ENCODE results near the gene UBE2QL1.

UBE2QL1 gene

DNA sequence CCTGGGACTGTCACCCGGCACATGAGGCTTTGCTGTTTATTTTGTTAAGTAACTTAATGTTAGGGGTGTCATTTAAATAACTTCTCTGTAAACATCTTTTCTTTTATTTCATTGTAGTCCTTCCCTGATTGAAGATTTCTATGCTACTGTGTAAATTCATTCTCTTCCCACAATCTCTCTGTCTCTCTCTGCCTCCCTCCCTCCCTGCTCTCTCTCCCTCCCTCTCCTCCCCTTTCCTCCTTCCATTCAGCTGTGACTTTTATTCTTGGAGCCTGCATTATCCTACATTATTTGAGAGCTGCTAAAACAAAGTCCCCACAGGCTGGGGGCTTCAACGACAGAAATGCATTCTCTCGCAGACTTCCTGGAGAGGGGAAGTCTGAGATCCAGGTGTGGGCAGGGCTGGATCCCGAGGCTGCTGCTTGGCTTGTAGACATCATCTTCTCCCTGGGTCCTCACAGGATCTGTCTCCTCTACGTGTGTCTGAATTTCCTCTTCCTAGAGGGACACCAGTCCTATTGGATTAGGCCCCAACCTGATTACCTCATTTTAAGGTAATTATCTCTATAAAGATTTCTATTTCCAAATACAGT lies 18.4 kb downstream of the UBE2QL1 start:
- no peak overlapping the region for H3K4me3 ChIP-seq (ENCODE audit: control insufficient read depth, low read depth, low read length)
- no peak for TF ChIP-seq CTCF (conservative IDR thresholded peaks at IDR 0.05; ENCODE audit: control insufficient read depth, insufficient read depth, low read depth, low read length)
- no peak for DNase-seq (ENCODE audit: low read depth)

- no peak for TF ChIP-seq CTCF (conservative IDR thresholded peaks at IDR 0.05; ENCODE audit: control insufficient read depth, insufficient read depth, low read depth, low read length)
- no peak overlapping the region for H3K4me3 ChIP-seq (ENCODE audit: control insufficient read depth, low read depth, low read length)
- DNase-seq (ENCODE audit: low read depth) = no peak
Measured at GRCh38 chr5:6467591-6467990, 18.9 kb downstream of the UBE2QL1 start.

DNA sequence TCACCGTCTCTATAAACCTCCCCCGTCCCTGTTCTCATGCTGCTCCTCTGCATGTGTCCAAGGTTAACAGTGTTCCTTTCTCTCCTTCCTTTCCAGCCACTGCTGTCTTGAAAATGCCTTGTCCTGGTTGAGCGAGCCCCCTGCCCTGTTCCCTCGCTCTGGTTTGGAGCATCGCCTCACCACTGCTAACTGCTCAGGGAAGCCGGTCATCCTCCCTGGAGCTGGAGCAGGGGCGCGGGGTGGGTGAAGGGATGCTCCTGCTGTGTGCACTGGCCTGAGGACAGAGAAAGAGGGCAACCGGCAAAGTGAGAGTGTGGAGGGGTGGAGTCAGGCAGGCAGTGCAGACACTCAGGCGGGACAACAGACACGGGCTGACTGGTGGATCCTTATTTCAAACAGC lies 19.4 kb downstream of the UBE2QL1 start:
- H3K4me3 ChIP-seq (ENCODE audit: control insufficient read depth, low read depth, low read length) = no peak overlapping the region
- no peak for TF ChIP-seq CTCF (conservative IDR thresholded peaks at IDR 0.05; ENCODE audit: control insufficient read depth, insufficient read depth, low read depth, low read length)
- no peak for DNase-seq (ENCODE audit: low read depth)

DNA sequence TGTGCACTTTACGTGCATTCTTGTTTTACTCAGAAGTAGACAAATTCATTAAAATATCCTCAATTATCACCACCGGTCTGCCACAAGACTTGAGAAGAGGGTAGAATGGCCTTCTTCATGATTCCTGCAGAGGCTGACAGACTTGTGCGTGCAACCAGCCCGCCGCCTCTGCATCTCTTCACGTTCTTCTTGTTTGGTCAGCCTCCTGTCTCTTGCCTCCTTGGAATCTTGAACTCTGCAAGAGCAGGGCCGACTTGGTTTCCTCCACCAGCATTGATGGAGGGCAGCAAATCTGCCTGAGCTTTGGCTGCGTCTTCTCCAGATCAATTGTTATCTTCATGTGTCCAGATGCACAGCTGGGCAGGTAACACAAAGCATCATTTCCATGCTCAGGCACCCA lies 20.2 kb downstream of the UBE2QL1 start:
- no peak overlapping the region for H3K4me3 ChIP-seq (ENCODE audit: control insufficient read depth, low read depth, low read length)
- TF ChIP-seq CTCF (conservative IDR thresholded peaks at IDR 0.05; ENCODE audit: control insufficient read depth, insufficient read depth, low read depth, low read length) = no peak
- no peak for DNase-seq (ENCODE audit: low read depth)

GRCh38 chr5:6469836-6470235 lies 21.2 kb downstream of the UBE2QL1 start:
- TF ChIP-seq CTCF (conservative IDR thresholded peaks at IDR 0.05; ENCODE audit: control insufficient read depth, insufficient read depth, low read depth, low read length) = no peak
- no peak overlapping the region for H3K4me3 ChIP-seq (ENCODE audit: control insufficient read depth, low read depth, low read length)
- no peak for DNase-seq (ENCODE audit: low read depth)

- TF ChIP-seq CTCF (conservative IDR thresholded peaks at IDR 0.05; ENCODE audit: control insufficient read depth, insufficient read depth, low read depth, low read length) = no peak
- DNase-seq (ENCODE audit: low read depth) = no peak
- H3K4me3 ChIP-seq (ENCODE audit: control insufficient read depth, low read depth, low read length) = no peak overlapping the region
Measured at GRCh38 chr5:6470672-6471071, 22.0 kb downstream of the UBE2QL1 start.

- DNase-seq (ENCODE audit: low read depth) = no peak
- TF ChIP-seq CTCF (conservative IDR thresholded peaks at IDR 0.05; ENCODE audit: control insufficient read depth, insufficient read depth, low read depth, low read length) = no peak
- no peak overlapping the region for H3K4me3 ChIP-seq (ENCODE audit: control insufficient read depth, low read depth, low read length)
Measured at GRCh38 chr5:6471252-6471651, 22.6 kb downstream of the UBE2QL1 start.

Measured in fibroblast of mammary gland (primary cell).